Thyroid gland (tissue), 4 donors: ENCODE data around the gene ZNF740.

Source experiments
- POLR2A ChIP-seq, 2 donors: fragments of 450-650 bp; IDR thresholded peaks; one replicate each; pipeline ENCODE4 v1.6.1; 2017; ENCODE audit warnings: antibody characterized with exemption in 2 of 2, mild to moderate bottlenecking in 2 of 2, moderate library complexity in 1 of 2
- TF ChIP-seq, protein P1 (sequence below), 6 experiments: fragments of 200-600 bp in 3 of 6; fragments of 450-650 bp in 3 of 6; sonication (generic) in 3 of 6; IDR thresholded peaks; one replicate each; pipeline ENCODE4 v1.5.1; 2016 to 2019; ENCODE audit warnings: antibody characterized with exemption in 6 of 6, mild to moderate bottlenecking in 2 of 6, inconsistent platforms in 1 of 6, moderate library complexity in 1 of 6

DNA sequence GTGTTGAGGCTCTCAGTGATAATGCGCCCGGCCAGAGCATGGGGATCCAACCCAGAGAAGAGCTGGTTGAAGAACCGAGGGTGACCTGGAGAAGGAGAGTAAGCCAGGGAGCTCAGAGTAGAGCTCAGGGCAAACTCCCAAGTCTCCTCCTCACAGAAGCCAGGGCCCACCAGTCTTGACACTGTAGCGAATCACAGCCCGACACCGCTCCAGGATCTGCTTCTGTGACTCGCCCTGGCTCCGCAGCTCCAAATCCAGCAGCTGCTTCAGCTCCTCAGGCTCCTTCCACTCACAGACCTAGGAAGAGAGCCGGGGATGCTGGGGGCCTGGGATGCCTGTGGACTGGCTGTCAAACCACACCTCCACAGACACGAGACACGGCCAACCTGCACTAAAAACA is 8.2 kb upstream of the ZNF740 start:
- TF ChIP-seq, protein P1, sequence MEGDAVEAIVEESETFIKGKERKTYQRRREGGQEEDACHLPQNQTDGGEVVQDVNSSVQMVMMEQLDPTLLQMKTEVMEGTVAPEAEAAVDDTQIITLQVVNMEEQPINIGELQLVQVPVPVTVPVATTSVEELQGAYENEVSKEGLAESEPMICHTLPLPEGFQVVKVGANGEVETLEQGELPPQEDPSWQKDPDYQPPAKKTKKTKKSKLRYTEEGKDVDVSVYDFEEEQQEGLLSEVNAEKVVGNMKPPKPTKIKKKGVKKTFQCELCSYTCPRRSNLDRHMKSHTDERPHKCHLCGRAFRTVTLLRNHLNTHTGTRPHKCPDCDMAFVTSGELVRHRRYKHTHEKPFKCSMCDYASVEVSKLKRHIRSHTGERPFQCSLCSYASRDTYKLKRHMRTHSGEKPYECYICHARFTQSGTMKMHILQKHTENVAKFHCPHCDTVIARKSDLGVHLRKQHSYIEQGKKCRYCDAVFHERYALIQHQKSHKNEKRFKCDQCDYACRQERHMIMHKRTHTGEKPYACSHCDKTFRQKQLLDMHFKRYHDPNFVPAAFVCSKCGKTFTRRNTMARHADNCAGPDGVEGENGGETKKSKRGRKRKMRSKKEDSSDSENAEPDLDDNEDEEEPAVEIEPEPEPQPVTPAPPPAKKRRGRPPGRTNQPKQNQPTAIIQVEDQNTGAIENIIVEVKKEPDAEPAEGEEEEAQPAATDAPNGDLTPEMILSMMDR (IDR thresholded peaks at IDR 0.05), result no peak
- TF ChIP-seq POLR2A (IDR thresholded peaks at IDR 0.05), result no peak
